M059J (cell line): ENCODE data around the gene PCCB. TPM values are rescaled to one million over a fixed set of nuclear protein-coding genes. Genes with fewer than 3 reads are reported as not detected.
"Not testable (repeated sequence)": the region's sequence is repeated elsewhere in the genome, so short reads cannot be mapped to it uniquely, and the experiment has no call there.

Experiments used
- DNase-seq: peaks from one replicate; pipeline ENCODE4 v3.0.0-alpha.2; 2012; ENCODE audit warnings: low read depth
- total RNA-seq: library from RNA; depleted of rRNA; stranded (reverse); fragments of >200 nt; shearing (Covaris generic); gene quantifications from 2 replicates; pipeline ENCODE4 v1.2.3, GENCODE V29; 2014

PCCB gene
- total RNA-seq, 1 experiment from 2014 or later = 68.9 TPM

GRCh38 chr3:136262559-136262958, 12.4 kb downstream of the PCCB start:
- DNase-seq = no peak

GRCh38 chr3:136263251-136263650, 13.1 kb downstream of the PCCB start:
- peak; percentile 39 for DNase-seq

GRCh38 chr3:136266468-136267125, 16.5 kb downstream of the PCCB start:
- peak; percentile 58 for DNase-seq

- no peak for DNase-seq
These were observed 17.1 kb downstream of the PCCB start for GRCh38 chr3:136267235-136267634.

- DNase-seq = no peak
These were observed 20.0 kb downstream of the PCCB start for GRCh38 chr3:136270179-136270578.

- not testable (repeated sequence) for DNase-seq
These were observed 21.5 kb downstream of the PCCB start for GRCh38 chr3:136271626-136272025.

GRCh38 chr3:136276049-136276755, 26.1 kb downstream of the PCCB start:
- DNase-seq = no peak

GRCh38 chr3:136277115-136277514, 27.0 kb downstream of the PCCB start:
- DNase-seq = no peak

GRCh38 chr3:136277634-136278033, 27.5 kb downstream of the PCCB start:
- DNase-seq = peak; percentile 60

GRCh38 chr3:136279092-136279491, 29.0 kb downstream of the PCCB start:
- DNase-seq = no peak

- no peak for DNase-seq
These were observed 30.8 kb downstream of the PCCB start for GRCh38 chr3:136280961-136281360.

GRCh38 chr3:136281966-136282520, 31.9 kb downstream of the PCCB start:
- DNase-seq = no peak

GRCh38 chr3:136283627-136284026, 33.5 kb downstream of the PCCB start:
- DNase-seq = no peak

- no peak for DNase-seq
These were observed 41.2 kb downstream of the PCCB start for GRCh38 chr3:136291302-136291701.

GRCh38 chr3:136292500-136292899, 42.4 kb downstream of the PCCB start:
- no peak for DNase-seq

GRCh38 chr3:136293279-136293678, 43.1 kb downstream of the PCCB start:
- DNase-seq = no peak

GRCh38 chr3:136294176-136294575, 44.0 kb downstream of the PCCB start:
- DNase-seq = no peak

- no peak for DNase-seq
These were observed 46.8 kb downstream of the PCCB start for GRCh38 chr3:136296960-136297359.

- DNase-seq = no peak
These were observed 47.7 kb downstream of the PCCB start for GRCh38 chr3:136297826-136298225.

- DNase-seq = no peak
These were observed 50.3 kb downstream of the PCCB start for GRCh38 chr3:136300444-136300843.

- DNase-seq = no peak
These were observed 55.7 kb downstream of the PCCB start for GRCh38 chr3:136305879-136306278.

GRCh38 chr3:136311261-136311660, 61.1 kb downstream of the PCCB start:
- no peak for DNase-seq

GRCh38 chr3:136311968-136312367, 61.8 kb downstream of the PCCB start:
- DNase-seq = no peak
